Measurements from ENCODE around the gene SCGB1C1.
"Not testable (repeated sequence)": the region's sequence is repeated elsewhere in the genome, so short reads cannot be mapped to it uniquely, and the experiment has no call there.

The SCGB1C1 gene

DNA sequence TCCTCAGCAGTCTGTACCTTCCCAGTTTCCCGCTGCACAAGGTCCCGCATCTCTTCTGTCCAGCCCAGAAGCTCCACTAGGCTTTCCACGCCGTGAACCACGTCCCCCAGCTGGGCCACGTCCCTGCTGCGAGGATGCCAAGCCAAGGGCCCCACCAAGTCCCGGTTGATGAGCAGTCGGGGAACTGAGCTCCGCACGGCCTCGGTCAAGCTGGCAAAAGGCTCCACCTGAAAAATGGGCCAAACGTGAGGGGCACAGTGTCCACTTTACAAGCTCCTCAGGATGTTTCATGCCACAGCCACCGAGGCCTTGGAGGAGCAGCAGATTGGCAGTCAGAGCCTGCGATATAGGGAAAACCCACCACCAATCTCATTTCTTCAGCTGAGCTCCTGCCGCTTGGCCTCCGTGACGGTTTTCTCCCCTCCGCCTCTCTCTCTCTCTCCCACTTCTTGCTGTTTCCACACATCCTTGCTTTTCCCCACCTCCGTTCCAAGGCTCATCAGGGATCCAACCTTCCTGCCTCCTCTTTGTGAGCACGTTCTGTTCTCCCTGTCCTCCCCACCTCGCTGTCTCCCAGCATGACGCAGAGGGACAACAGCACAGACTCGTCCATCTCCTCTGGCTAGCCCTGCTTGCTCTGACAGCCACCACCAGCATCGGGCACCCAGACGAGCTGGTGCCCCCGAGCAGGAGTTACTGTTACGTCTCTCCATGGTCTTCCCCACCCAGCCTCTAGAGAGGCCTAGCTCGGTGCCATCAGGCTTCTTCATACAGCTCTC lies 26.1 kb downstream of the SCGB1C1 start:
- no peaks in the 10 kb centered on the region for H3K9me3 ChIP-seq (ENCODE audit: control insufficient read depth, low read length)
- peaks cover 17% of the 10 kb centered on the region for H3K36me3 ChIP-seq (ENCODE audit: control insufficient read depth, insufficient read depth, low read length)
- H3K27me3 ChIP-seq (replicated peaks; ENCODE audit: control insufficient read depth, insufficient read depth, low read length, poor library complexity, severe bottlenecking), result no peaks in the 10 kb centered on the region
- H3K27ac ChIP-seq (ENCODE audit: insufficient read depth, low read length, poor library complexity, severe bottlenecking), result no peak overlapping the region
- DNase-seq, result no peak
- H3K4me3 ChIP-seq (ENCODE audit: insufficient read depth, low read depth, low read length, poor library complexity, severe bottlenecking), result no peak overlapping the region
- H3K4me1 ChIP-seq (ENCODE audit: control insufficient read depth, insufficient read depth, low read length, poor library complexity, severe bottlenecking), result no peaks in the 10 kb centered on the region

DNA sequence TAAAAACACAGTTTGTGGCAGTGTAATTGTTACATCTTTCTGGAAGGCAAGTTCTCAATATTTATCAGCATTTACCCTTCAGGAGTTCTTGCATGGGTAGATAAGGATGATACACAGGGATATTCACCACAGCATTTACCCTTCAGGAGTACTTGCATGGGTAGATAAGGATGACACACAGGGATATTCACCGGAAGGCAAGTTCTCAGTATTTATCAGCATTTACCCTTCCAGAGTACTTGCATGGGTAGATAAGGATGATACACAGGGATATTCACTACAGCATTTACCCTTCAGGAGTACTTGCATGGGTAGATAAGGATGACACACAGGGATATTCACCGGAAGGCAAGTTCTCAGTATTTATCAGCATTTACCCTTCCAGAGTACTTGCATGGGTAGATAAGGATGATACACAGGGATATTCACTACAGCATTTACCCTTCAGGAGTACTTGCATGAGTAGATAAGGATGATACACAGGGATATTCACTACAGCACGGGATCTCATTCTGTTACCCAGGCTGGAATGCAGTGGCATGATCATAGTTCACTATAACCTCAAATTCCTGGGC lies 27.9 kb downstream of the SCGB1C1 start:
- not testable (repeated sequence) for H3K36me3 ChIP-seq (ENCODE audit: control insufficient read depth, insufficient read depth, low read length); H3K9me3 ChIP-seq (ENCODE audit: control insufficient read depth, low read length); H3K4me3 ChIP-seq (ENCODE audit: insufficient read depth, low read depth, low read length, poor library complexity, severe bottlenecking); DNase-seq; H3K27me3 ChIP-seq (replicated peaks; ENCODE audit: control insufficient read depth, insufficient read depth, low read length, poor library complexity, severe bottlenecking); H3K27ac ChIP-seq (ENCODE audit: insufficient read depth, low read length, poor library complexity, severe bottlenecking); H3K4me1 ChIP-seq (ENCODE audit: control insufficient read depth, insufficient read depth, low read length, poor library complexity, severe bottlenecking)

- H3K27me3 ChIP-seq (replicated peaks; ENCODE audit: control insufficient read depth, insufficient read depth, low read length, poor library complexity, severe bottlenecking), result no peaks in the 10 kb centered on the region
- H3K4me1 ChIP-seq (ENCODE audit: control insufficient read depth, insufficient read depth, low read length, poor library complexity, severe bottlenecking), result no peaks in the 10 kb centered on the region
- no peak overlapping the region for H3K27ac ChIP-seq (ENCODE audit: insufficient read depth, low read length, poor library complexity, severe bottlenecking)
- H3K36me3 ChIP-seq (ENCODE audit: control insufficient read depth, insufficient read depth, low read length), result no peaks in the 10 kb centered on the region
- no peak for DNase-seq
- H3K9me3 ChIP-seq (ENCODE audit: control insufficient read depth, low read length), result no peaks in the 10 kb centered on the region
- H3K4me3 ChIP-seq (ENCODE audit: insufficient read depth, low read depth, low read length, poor library complexity, severe bottlenecking), result no peak overlapping the region
These were observed 28.7 kb downstream of the SCGB1C1 start for GRCh38 chr11:221539-221938.

GRCh38 chr11:221998-222789 lies 29.3 kb downstream of the SCGB1C1 start:
- Histone ChIP-seq H3K4me3 (ENCODE audit: insufficient read depth, low read depth, low read length, poor library complexity, severe bottlenecking) (no peak overlapping the region), H3K36me3 (ENCODE audit: control insufficient read depth, insufficient read depth, low read length) (no peaks in the 10 kb centered on the region), H3K27me3 (replicated peaks; ENCODE audit: control insufficient read depth, insufficient read depth, low read length, poor library complexity, severe bottlenecking) (no peaks in the 10 kb centered on the region), H3K27ac (ENCODE audit: insufficient read depth, low read length, poor library complexity, severe bottlenecking) (no peak overlapping the region), H3K4me1 (ENCODE audit: control insufficient read depth, insufficient read depth, low read length, poor library complexity, severe bottlenecking) (no peaks in the 10 kb centered on the region), H3K9me3 (ENCODE audit: control insufficient read depth, low read length) (no peaks in the 10 kb centered on the region)
- DNase-seq, result no peak

DNA sequence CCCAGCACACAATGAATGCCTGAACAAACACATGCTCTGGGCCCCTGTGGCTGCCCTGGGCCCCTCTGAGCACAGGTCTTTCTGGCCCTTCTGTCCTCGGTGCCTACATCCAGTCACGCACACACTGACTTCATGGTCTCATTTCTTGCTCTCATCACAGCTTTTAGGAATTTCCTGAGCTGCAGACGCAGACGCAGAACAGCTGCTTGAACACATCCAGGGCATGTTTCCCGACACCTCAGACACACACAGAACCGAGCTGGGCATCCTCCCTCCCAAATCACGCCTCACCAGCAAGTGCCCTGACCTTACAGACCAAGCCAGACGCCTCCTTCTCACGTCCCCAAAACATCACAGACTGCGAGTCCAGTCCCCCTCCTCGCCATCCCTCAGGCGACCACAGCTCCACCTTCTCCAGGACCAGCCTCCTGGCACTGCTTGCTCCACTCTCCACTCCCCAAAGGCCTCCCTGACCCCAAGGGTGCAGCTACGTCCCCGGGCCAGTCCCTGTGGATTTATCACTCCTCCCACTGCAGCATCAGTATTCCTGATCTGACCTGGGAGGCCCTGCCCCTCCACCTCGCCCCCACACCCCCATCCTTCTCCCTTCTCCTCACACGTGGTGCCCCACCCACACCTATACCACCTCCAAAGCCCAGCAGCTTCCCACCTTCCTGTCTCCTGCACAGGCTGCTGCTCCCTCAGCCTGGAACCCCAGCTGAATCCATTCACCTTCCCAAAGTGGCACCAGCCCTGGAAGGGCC lies 30.3 kb downstream of the SCGB1C1 start:
- DNase-seq, result no peak
- Histone ChIP-seq H3K36me3 (ENCODE audit: control insufficient read depth, insufficient read depth, low read length) (no peaks in the 10 kb centered on the region), H3K9me3 (ENCODE audit: control insufficient read depth, low read length) (no peaks in the 10 kb centered on the region), H3K27ac (ENCODE audit: insufficient read depth, low read length, poor library complexity, severe bottlenecking) (no peak overlapping the region), H3K27me3 (replicated peaks; ENCODE audit: control insufficient read depth, insufficient read depth, low read length, poor library complexity, severe bottlenecking) (no peaks in the 10 kb centered on the region), H3K4me1 (ENCODE audit: control insufficient read depth, insufficient read depth, low read length, poor library complexity, severe bottlenecking) (no peaks in the 10 kb centered on the region), H3K4me3 (ENCODE audit: insufficient read depth, low read depth, low read length, poor library complexity, severe bottlenecking) (no peak overlapping the region)

DNA sequence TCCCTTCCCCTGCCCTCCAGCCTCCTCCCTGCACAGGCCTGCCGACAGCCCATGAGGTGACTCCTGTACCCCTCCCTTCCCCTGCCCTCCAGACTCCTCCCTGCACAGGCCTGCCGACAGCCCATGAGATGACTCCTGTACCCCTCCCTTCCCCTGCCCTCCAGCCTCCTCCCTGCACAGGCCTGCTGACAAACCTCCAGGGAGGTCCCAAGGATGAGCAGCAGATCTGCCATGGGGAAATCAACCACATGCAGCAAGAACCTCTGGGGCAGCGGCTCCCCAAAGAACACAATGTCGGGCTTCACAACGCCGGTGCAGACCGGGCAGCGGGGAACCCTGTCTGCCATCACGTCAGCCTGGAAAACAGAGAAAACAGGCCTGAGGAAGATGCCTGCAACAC lies 31.0 kb downstream of the SCGB1C1 start:
- Histone ChIP-seq H3K4me3 (ENCODE audit: insufficient read depth, low read depth, low read length, poor library complexity, severe bottlenecking) (no peak overlapping the region), H3K27me3 (replicated peaks; ENCODE audit: control insufficient read depth, insufficient read depth, low read length, poor library complexity, severe bottlenecking) (no peaks in the 10 kb centered on the region), H3K4me1 (ENCODE audit: control insufficient read depth, insufficient read depth, low read length, poor library complexity, severe bottlenecking) (no peaks in the 10 kb centered on the region), H3K36me3 (ENCODE audit: control insufficient read depth, insufficient read depth, low read length) (no peaks in the 10 kb centered on the region), H3K9me3 (ENCODE audit: control insufficient read depth, low read length) (no peaks in the 10 kb centered on the region), H3K27ac (ENCODE audit: insufficient read depth, low read length, poor library complexity, severe bottlenecking) (no peak overlapping the region)
- no peak for DNase-seq

DNA sequence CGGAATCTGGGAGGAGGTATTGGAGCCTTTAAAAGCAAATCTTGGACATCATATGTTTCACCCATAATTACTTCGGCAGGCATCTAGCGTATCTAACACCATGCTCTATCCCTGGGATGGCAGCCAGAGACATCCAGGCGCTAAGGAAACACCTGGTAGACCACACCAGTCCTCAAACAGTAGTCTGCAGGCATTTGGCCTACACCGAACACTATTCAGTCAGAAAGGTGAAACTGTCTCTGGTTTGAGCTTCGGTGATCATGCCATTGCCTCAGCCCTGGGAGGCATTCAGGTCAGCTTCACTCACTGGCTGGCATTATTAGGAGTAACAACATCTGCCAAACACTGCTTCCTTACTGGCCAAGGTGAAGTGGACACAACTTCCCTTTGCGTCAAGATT lies 31.5 kb downstream of the SCGB1C1 start:
- no peak overlapping the region for H3K27ac ChIP-seq (ENCODE audit: insufficient read depth, low read length, poor library complexity, severe bottlenecking)
- no peaks in the 10 kb centered on the region for H3K27me3 ChIP-seq (replicated peaks; ENCODE audit: control insufficient read depth, insufficient read depth, low read length, poor library complexity, severe bottlenecking)
- no peaks in the 10 kb centered on the region for H3K9me3 ChIP-seq (ENCODE audit: control insufficient read depth, low read length)
- H3K4me3 ChIP-seq (ENCODE audit: insufficient read depth, low read depth, low read length, poor library complexity, severe bottlenecking), result no peak overlapping the region
- H3K36me3 ChIP-seq (ENCODE audit: control insufficient read depth, insufficient read depth, low read length), result no peaks in the 10 kb centered on the region
- no peak for DNase-seq
- no peaks in the 10 kb centered on the region for H3K4me1 ChIP-seq (ENCODE audit: control insufficient read depth, insufficient read depth, low read length, poor library complexity, severe bottlenecking)

DNA sequence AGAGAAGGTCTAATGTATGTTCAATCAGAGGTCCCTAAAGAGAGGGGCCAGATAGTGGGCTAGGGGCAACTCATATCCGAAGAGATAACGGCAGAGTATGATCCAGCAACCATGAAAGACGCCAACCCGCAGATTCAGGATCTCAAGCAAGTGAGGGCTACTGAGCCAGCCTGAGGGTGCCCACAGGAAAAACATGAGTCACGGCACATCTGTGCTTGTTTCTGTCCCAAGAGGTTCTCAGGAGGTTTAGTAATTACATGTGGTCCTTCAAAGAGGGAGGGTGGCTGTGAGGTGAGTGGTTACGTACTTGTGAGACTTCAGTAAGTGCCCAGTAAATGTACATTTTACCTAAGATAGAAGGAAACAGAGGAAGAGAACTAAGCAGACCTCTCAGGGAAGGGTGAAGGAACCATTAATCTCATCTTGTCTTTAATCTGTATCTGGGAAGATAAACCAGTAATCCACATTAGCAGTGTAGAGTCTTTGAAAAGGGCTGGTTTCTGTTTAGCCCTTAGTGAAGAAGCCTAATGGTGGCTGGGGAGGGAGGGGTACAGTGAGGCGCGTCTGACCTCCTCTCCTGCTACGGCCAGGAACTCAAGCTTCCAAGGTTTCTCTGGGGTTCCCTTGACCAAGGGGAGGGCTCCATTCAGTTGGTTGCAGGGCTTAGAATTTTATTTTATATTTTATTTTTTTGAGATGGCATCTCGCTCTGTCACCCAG lies 33.0 kb downstream of the SCGB1C1 start:
- Histone ChIP-seq H3K36me3 (ENCODE audit: control insufficient read depth, insufficient read depth, low read length) (no peaks in the 10 kb centered on the region), H3K27me3 (replicated peaks; ENCODE audit: control insufficient read depth, insufficient read depth, low read length, poor library complexity, severe bottlenecking) (no peaks in the 10 kb centered on the region), H3K4me1 (ENCODE audit: control insufficient read depth, insufficient read depth, low read length, poor library complexity, severe bottlenecking) (no peaks in the 10 kb centered on the region), H3K4me3 (ENCODE audit: insufficient read depth, low read depth, low read length, poor library complexity, severe bottlenecking) (no peak overlapping the region), H3K27ac (ENCODE audit: insufficient read depth, low read length, poor library complexity, severe bottlenecking) (no peak overlapping the region), H3K9me3 (ENCODE audit: control insufficient read depth, low read length) (no peaks in the 10 kb centered on the region)
- no peak for DNase-seq

DNA sequence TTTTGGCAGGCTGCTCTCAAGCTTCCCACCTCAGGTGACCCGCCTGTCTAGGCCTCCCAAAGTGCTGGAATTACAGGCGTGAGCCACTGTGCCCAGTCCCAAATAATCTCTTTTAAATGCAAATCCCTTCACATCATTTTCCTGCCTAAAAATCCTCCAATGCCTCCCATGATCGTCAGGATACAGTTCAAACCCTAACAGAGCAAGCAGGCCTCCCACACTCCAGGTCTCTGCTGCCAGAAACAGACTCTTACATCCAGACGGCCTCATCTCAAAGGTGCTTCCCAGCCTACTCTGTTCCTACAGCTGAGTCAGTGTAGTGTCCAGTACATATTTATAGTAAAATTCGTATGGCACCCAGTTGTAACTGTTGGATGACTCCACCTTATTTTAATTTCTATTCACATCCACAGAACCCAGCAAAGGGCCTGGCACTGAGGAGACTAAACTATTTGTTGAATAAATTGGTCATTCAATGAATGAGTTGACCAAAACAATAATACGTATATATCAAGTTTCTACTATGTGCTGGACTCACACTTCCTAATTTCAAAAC lies 35.0 kb downstream of the SCGB1C1 start:
- H3K27me3 ChIP-seq (replicated peaks; ENCODE audit: control insufficient read depth, insufficient read depth, low read length, poor library complexity, severe bottlenecking), result no peaks in the 10 kb centered on the region

More for the DNA sequence above, 35.0 kb downstream of the SCGB1C1 start:
- Histone ChIP-seq H3K4me1 (ENCODE audit: control insufficient read depth, insufficient read depth, low read length, poor library complexity, severe bottlenecking) (no peaks in the 10 kb centered on the region), H3K9me3 (ENCODE audit: control insufficient read depth, low read length) (no peaks in the 10 kb centered on the region), H3K36me3 (ENCODE audit: control insufficient read depth, insufficient read depth, low read length) (peaks cover 3% of the 10 kb centered on the region), H3K27ac (ENCODE audit: insufficient read depth, low read length, poor library complexity, severe bottlenecking) (no peak overlapping the region), H3K4me3 (ENCODE audit: insufficient read depth, low read depth, low read length, poor library complexity, severe bottlenecking) (no peak overlapping the region)
- no peak for DNase-seq
